Myocyte (in vitro differentiated cells): ENCODE data around the gene POLE2. TPM values are rescaled to one million over a fixed set of nuclear protein-coding genes. Genes with fewer than 3 reads are reported as not detected.
A peak's percentile ranks its signal among the peaks of the same experiment; 100 is the strongest.
"Not testable (repeated sequence)": the region's sequence is repeated elsewhere in the genome, so short reads cannot be mapped to it uniquely, and the experiment has no call there.

Experiments used
- DNase-seq: peaks from one replicate; pipeline ENCODE4 v3.0.0-alpha.2; 2012; ENCODE audit warnings: low read depth
- polyA plus RNA-seq: library from polyadenylated mRNA; unstranded; fragments of >200 nt; gene quantifications from one replicate; pipeline ENCODE4 v1.2.1, GENCODE V29; 2012; ENCODE audit warnings: missing spikeins
- total RNA-seq: library from RNA; depleted of rRNA; stranded (reverse); fragments of >200 nt; gene quantifications from 2 replicates; pipeline ENCODE4 v1.2.3, GENCODE V29; 2014

The POLE2 gene, protein sequence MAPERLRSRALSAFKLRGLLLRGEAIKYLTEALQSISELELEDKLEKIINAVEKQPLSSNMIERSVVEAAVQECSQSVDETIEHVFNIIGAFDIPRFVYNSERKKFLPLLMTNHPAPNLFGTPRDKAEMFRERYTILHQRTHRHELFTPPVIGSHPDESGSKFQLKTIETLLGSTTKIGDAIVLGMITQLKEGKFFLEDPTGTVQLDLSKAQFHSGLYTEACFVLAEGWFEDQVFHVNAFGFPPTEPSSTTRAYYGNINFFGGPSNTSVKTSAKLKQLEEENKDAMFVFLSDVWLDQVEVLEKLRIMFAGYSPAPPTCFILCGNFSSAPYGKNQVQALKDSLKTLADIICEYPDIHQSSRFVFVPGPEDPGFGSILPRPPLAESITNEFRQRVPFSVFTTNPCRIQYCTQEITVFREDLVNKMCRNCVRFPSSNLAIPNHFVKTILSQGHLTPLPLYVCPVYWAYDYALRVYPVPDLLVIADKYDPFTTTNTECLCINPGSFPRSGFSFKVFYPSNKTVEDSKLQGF
- 1.0 and 1.7 TPM in 2 replicates for total RNA-seq
- 0.45 TPM for polyA plus RNA-seq

GRCh38 chr14:49687942-49688700, at the start of gene POLE2:
POLE2 (minus strand) TSS chr14:49688214; CDS start chr14:49688203, 11 bp downstream.
- DNase-seq = peak; percentile 69

DNA sequence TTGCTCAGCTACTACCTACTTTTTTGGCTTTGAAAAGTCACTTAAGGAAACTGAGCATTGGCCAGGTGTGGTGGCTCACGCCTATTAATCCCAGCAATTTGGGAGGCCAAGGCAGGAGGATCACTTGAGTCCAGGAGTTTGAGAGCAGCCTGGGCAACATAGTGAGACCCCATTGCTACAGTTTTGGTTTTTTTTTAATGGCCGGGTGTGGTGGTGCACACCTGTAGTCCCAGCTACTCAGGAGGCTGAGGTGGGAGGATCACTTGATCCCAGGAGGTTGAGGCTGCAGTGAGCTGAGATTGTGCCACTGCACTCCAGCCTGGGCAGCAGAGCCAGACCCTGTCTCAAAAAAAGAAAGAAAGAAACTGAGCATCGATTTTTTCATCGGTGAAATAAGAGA, 47.7 kb upstream of the POLE2 start:
- DNase-seq = not testable (repeated sequence)

GRCh38 chr14:49733836-49734235, 45.8 kb upstream of the POLE2 start:
- DNase-seq = no peak

DNA sequence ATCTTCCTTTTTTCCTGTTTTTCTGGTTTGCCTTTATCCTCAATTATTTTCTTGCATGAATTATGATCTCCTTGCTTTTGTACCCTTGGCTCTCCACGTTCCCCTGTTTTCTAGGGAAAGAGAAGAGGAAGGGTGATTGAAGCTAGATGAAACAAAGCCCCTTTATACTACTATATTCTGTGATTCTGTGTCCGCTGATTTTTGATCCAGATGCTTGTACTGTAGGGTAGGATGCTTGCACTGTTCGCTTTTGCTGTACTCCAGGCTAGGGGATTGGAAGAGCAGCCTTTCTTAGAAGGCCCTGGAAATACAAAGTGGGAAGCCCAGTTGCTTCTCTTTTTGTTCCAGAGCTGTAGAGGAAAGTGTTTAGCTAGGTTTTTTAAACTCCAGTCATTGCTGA, 44.9 kb upstream of the POLE2 start:
- no peak for DNase-seq

DNA sequence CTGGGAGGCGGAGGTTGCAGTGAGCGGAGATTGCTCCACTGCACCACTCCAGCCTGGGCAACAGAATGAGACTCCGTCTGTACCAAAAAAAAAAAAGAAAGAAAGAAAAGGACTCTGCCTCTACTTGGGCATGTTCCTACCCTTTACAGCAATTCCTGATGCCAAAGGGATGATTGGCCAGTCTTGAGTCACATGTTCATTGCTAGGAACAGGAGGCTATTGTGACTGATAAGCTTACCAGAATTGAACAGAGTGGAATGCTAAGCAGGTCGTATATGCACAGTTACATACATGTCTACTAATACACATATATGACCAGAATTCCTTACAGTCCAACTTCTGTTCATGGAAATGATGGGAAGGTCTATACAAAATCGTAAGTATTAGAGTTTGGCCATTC, 39.2 kb upstream of the POLE2 start:
- DNase-seq = no peak

DNA sequence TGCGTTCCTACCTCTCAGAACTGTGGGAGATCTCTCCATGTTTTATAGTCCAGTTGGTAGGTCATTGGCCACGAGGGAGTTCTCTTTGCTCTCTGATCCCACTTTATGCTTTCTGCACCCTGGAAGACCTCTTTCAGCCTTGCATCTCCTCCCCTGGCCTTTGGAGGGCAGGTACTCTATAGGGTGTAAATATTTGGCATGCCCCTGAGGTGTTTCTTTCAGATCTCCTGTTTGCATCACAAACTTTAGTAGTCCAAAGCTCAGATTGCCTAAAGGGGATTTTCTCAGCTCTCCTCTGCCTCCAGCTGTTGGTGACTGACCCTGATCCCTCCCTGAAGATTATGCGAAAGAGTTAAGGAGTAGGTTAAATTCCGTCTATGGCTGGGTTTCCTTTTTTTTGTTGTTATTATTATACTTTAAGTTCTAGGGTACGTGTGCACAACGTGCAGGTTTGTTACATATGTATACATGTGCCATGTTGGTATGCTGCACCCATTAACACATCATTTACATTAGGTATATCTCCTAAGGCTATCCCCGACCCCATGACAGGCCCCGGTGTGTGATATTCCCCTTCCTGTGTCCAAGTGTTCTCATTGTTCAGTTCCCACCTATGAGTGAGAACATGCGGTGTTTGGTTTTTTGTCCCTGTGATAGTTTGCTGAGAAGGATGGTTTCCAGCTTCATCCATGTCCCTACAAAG, 33.9 kb upstream of the POLE2 start:
- not testable (repeated sequence) for DNase-seq

DNA sequence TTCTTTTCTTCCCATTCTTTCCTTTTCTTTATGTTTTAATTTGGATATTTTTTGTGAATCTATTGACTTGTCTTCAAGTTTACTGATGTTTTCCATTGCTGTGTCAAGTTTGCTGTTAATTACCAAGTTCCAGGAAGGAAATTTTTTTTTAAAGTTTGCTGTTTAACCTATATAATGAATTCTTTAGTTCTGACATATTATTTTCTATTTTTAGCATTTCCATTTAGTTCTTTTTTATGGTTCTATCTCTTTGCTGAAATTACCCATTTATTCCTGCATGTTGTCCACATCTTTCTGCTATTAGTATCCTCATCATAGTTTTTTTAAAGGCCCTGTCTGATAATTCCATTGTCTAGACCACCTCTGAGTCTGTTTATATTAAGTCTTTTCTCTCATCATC, 32.7 kb upstream of the POLE2 start:
- DNase-seq = no peak

- DNase-seq = not testable (repeated sequence)
Observed at GRCh38 chr14:49710993-49711392, 23.0 kb upstream of the POLE2 start.

DNA sequence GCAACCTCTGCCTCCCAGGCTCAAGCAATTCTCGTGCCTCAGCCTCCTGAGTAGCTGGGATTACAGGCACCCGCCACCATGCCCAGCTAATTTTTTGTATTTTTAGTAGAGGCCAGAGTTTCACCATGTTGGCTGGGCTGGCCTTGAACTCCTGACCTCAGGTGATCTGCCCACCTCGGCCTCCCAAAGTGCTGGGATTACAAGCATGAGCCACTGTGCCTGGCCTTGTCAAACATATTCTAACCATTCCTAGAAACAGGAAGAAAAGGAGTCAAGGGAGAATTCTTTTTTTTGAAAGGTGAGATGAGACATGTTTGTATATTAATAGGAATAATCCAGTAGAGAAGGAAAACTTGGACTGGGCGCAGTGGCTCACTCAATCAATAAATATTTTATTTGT, 16.5 kb upstream of the POLE2 start:
- not testable (repeated sequence) for DNase-seq

- peak; percentile 33 for DNase-seq
Observed at GRCh38 chr14:49703965-49704364, 16.0 kb upstream of the POLE2 start.

DNA sequence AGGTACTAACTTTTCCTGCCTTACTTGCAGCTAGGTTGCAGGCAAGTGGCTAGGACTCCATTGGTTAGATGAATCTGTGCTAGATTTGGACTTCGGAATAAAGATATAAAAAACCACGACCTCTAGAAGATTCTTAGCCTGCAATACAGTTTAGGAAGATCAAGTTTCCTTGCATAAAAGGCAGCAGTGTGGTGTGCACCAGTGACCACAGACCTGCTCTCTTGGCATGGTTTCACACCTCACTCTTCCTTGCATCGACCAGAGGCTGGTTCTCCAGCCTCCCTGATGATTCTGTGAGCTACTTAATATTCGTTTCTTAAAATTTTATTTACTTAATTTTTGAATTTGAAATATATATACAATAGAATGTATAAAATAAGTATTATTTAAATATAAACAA, 14.7 kb upstream of the POLE2 start:
- DNase-seq = peak; percentile 51

DNA sequence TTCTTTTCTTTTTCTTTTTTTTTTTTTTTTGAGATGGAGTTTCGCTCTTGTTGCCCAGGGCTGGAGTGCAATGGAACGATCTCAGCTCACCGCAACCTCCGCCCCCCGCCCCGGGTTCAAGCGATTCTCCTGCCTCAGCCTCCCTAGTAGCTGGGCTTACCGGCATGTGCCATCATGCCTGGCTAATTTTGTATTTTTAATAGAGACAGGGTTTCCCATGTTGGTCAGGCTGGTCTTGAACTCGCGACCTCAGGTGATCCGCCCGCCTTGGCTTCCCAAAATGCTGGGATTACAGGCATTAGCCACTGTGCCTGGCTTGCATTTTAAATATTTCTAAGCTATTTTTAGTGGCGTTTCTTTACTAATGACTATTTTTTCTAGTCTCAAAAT, 5.7 kb upstream of the POLE2 start:
- DNase-seq = not testable (repeated sequence)

GRCh38 chr14:49692811-49693734, 5.1 kb upstream of the POLE2 start, which contains the start of gene KLHDC1:
KLHDC1 (plus strand) TSS chr14:49693120; CDS start chr14:49693195, 75 bp downstream.
- peak; percentile 89 for DNase-seq

DNA sequence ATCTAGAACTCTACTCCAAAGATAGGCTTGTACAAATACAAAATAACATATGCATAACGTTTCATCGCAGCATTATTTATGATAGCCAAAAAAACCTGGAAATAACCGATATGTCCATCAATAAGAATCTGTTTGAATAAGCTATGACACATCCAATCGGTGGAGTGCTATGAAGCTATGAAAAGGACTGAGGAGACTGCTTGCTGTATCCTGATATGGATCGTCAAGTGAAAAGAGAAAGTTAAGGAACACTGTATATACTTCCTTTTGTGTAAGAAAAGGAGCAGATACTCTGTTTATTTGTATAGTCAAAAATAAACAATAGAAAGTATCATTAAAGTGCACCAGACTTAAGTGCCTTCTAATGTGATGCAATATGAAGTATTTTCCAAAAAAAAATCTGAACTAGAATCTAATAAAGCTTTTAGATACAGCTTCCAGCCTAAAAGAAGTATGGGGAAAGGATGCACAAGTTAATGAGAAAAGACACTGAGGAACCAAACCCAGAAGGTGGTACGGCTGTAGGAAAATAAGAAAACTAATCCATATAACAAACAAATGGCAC, 4.3 kb upstream of the POLE2 start:
- no peak for DNase-seq

- no peak for DNase-seq
Observed at GRCh38 chr14:49691031-49691430, 3.0 kb upstream of the POLE2 start.

GRCh38 chr14:49688701-49689030, 652 bp upstream of the POLE2 start:
- no peak for DNase-seq

DNA sequence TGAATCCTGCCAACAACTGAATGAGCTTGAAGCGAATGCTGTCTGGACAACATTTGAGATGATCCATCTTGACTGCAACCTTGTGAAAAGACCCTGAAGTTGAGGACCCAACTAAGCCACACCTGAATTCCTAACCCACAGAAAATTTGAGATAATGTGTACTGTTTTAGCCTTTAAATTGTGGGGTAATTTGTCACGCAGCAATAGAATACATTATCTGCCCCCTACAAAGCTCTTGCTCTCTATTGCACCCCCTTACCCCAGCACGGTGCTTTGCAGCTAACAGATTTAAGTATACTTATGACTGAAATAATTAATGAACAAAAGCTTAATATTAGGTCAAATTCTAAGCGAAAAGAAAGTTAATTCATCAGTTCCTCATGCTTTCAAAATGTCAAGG, 1.6 kb downstream of the POLE2 start:
- DNase-seq = no peak

DNA sequence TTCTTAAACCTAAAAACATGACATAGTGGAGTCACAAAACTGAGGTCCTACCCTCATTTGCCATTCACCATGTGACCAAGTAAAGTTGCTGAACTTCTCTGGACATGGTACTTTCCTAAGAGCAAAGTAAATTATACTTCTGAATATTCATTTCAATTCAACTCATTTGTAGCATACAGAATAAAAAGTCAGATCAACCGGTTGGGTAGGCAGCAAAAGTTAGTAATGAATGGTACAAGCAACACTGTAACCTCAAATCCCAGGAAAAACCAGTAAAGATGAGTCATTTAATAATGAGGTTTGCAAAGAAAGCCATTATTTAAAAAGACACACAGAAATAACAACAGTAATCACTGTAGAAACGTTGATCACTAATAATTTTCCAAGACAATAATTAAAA, 8.7 kb downstream of the POLE2 start:
- peak; percentile 24 for DNase-seq

GRCh38 chr14:49677643-49678042, 10.4 kb downstream of the POLE2 start:
- no peak for DNase-seq

GRCh38 chr14:49673586-49673985, 14.4 kb downstream of the POLE2 start:
- DNase-seq = no peak
